Left cardiac atrium (tissue), 2 donors: ENCODE results near the gene MAN2B1. TPM values are rescaled to one million over a fixed set of nuclear protein-coding genes. Genes with fewer than 3 reads are reported as not detected.

Experiments
- total RNA-seq, 2 donors: library from RNA; stranded (reverse); fragmentation: NEBNext Ultra II Directional; extraction: Animal tissue kit (Norgen Biotek cat#: 25700); gene quantifications; one replicate each; pipeline ENCODE4 v1.2.1, GENCODE V29; 2021
- donor health status: DM: no; HTN: yes; CAD: no; lungs with severe emphysema.
- donor health status: DM: yes; HTN: yes; CAD: no.

Gene MAN2B1
- total RNA-seq, 2 donors from 2014 or later: 42.1 to 55.8 TPM

Other genes with a start within 250 kb of the MAN2B1 start
- 1 to 10 TPM; 2.0 to 2.8 TPM for gene ZNF443, start 225.7 kb downstream of the MAN2B1 start, total RNA-seq
- 1 to 10 TPM; 1.2 to 1.3 TPM for gene ZNF709, start 181.9 kb downstream of the MAN2B1 start, total RNA-seq
- 10 to 100 TPM in 1 of 2 donors, 1 to 10 TPM in 1; 7.7 to 11.9 TPM for gene ZNF564, start 115.3 kb downstream of the MAN2B1 start, total RNA-seq
- 1 to 10 TPM; 4.1 to 4.4 TPM for gene ZNF490, start 55.9 kb downstream of the MAN2B1 start, total RNA-seq
- gene ZNF791, start 55.8 kb downstream of the MAN2B1 start, total RNA-seq: 10 to 100 TPM; 18.9 to 21.5 TPM
- 1 to 10 TPM; 7.8 to 8.0 TPM for gene WDR83, start 65 bp upstream of the MAN2B1 start, total RNA-seq
- gene DHPS, start 15.1 kb upstream of the MAN2B1 start, total RNA-seq: 10 to 100 TPM; 38.4 to 51.9 TPM
- gene GNG14, start 21.3 kb upstream of the MAN2B1 start, total RNA-seq: not detected
- gene FBXW9, start 29.9 kb upstream of the MAN2B1 start, total RNA-seq: 1 to 10 TPM; 1.4 to 2.3 TPM
- gene TNPO2, start 57.2 kb upstream of the MAN2B1 start, total RNA-seq: 10 to 100 TPM; 33.8 to 53.6 TPM
- 100 to 1,000 TPM; 112 to 122 TPM for gene TRIR, start 67.9 kb upstream of the MAN2B1 start, total RNA-seq
- 10 to 100 TPM; 51.2 to 52.5 TPM for gene GET3, start 70.8 kb upstream of the MAN2B1 start, total RNA-seq
- not detected for gene BEST2, start 85.0 kb upstream of the MAN2B1 start, total RNA-seq
- gene HOOK2, start 108.8 kb upstream of the MAN2B1 start, total RNA-seq: 10 to 100 TPM; 16.8 to 28.8 TPM
- gene JUNB, start 124.7 kb upstream of the MAN2B1 start, total RNA-seq: 100 to 1,000 TPM in 1 of 2 donors, 10 to 100 TPM in 1; 46.6 to 216 TPM
- 100 to 1,000 TPM; 525 to 629 TPM for gene PRDX2, start 135.1 kb upstream of the MAN2B1 start, total RNA-seq
- gene THSD8, start 135.3 kb upstream of the MAN2B1 start, total RNA-seq: 1 to 10 TPM; 1.8 to 3.2 TPM
- gene RNASEH2A, start 139.8 kb upstream of the MAN2B1 start, total RNA-seq: 1 to 10 TPM; 5.6 to 8.1 TPM
- not detected for gene RTBDN, start 167.8 kb upstream of the MAN2B1 start, total RNA-seq
- gene MAST1, start 171.8 kb upstream of the MAN2B1 start, total RNA-seq: under 1 TPM; 0.29 to 0.37 TPM
- 10 to 100 TPM; 19.9 to 23.6 TPM for gene DNASE2, start 214.7 kb upstream of the MAN2B1 start, total RNA-seq
- gene KLF1, start 220.5 kb upstream of the MAN2B1 start, total RNA-seq: not detected
- gene GCDH, start 224.4 kb upstream of the MAN2B1 start, total RNA-seq: 10 to 100 TPM; 23.7 to 26.1 TPM